HepG2 (cell line): ENCODE results near the gene TMEM63B. TPM values are rescaled to one million over a fixed set of nuclear protein-coding genes. Genes with fewer than 3 reads are reported as not detected.

Source experiments
- ATAC-seq: fragments of 200-7000 bp; cut with Tn5 transposase; 3 replicates; pipeline ENCODE4 v1.9.1; 2020; ENCODE audit warnings: mild to moderate bottlenecking, moderate library complexity
- BruUV-seq: library from RNA; stranded (reverse); fragments of 400-500 nt; replicated peaks from 2 replicates; lab custom pipeline; 2021; lab: Mats Ljungman, UMichigan
- CTCF ChIA-PET: fragments of 300-600 bp; formaldehyde crosslinking; extraction: SDS; loops from one replicate; lab custom pipeline; 2021; ENCODE audit warnings: low total read pairs, inconsistent platforms, low intra/inter-chr PET ratio; lab: Yijun Ruan, JAX
- POLR2A ChIA-PET: fragments of 350-600 bp; sonication (Branson Sonifier 250); formaldehyde crosslinking; loops from one replicate; lab custom pipeline; 2020; ENCODE audit warnings: antibody characterized with exemption, inconsistent platforms; lab: Yijun Ruan, JAX
- DNase-seq: peaks from one replicate; pipeline ENCODE4 v3.0.0-alpha.2; 2015; ENCODE audit warnings: low spot score
- FAIRE-seq: peaks from 3 replicates; lab custom pipeline; 2011; peaks lifted over from hg19 to GRCh38; lab: Jason Lieb, UNC
- H2AFZ ChIP-seq: one replicate; pipeline ENCODE4 v1.6.1; 2011; ENCODE audit warnings: low read length, inconsistent platforms
- H3K27ac ChIP-seq: fragments of 300-600 bp; 3 replicates; pipeline ENCODE4 v1.8.0; 2011; ENCODE audit warnings: mixed run types, mild to moderate bottlenecking, mixed read lengths, low read length, inconsistent platforms; ENCODE audit not compliant: insufficient read depth; ENCODE audit errors: extremely low read length
- H3K27me3 ChIP-seq, 2 experiments: fragments of 200-600 bp in 1 of 2; 2 replicates in 1 of 2; 3 replicates in 1 of 2; pipeline versions ENCODE4 v1.6.0 to v1.8.0; 2011; ENCODE audit warnings: low read length in 2 of 2, mild to moderate bottlenecking in 2 of 2, moderate library complexity in 2 of 2, inconsistent platforms in 1 of 2; ENCODE audit not compliant: insufficient read depth in 2 of 2, control insufficient read depth in 1 of 2
- H3K36me3 ChIP-seq, 2 experiments: fragments of 200-600 bp in 1 of 2; replicated peaks in 1 of 2; 2 replicates in 1 of 2; 3 replicates in 1 of 2; pipeline versions ENCODE4 v1.5.1 to v1.8.0; 2011; ENCODE audit warnings: low read length in 2 of 2, inconsistent platforms in 1 of 2; ENCODE audit not compliant: insufficient read depth in 2 of 2, control insufficient read depth in 1 of 2
- H3K4me1 ChIP-seq: 2 replicates; pipeline ENCODE4 v1.5.1; 2012; ENCODE audit warnings: low read length, inconsistent platforms; ENCODE audit not compliant: insufficient read depth
- H3K4me2 ChIP-seq: 2 replicates; pipeline ENCODE4 v1.6.0; 2011; ENCODE audit warnings: low read depth, low read length, inconsistent platforms
- H3K4me3 ChIP-seq, 3 experiments: fragments of 200-600 bp in 1 of 3; sonication (generic), shearing (Covaris generic) in 1 of 3; replicated peaks in 1 of 3; 2 replicates each; pipeline ENCODE4 v1.5.1; 2011 to 2016; ENCODE audit warnings: low read length in 3 of 3, inconsistent platforms in 2 of 3, low read depth in 2 of 3, mild to moderate bottlenecking in 2 of 3, control low read depth in 1 of 3, mixed read lengths in 1 of 3; ENCODE audit not compliant: insufficient read depth in 1 of 3
- H3K79me2 ChIP-seq: one replicate; pipeline ENCODE4 v1.6.1; 2011; ENCODE audit warnings: low read length, inconsistent platforms; ENCODE audit not compliant: insufficient read depth
- H3K9ac ChIP-seq: 2 replicates; pipeline ENCODE4 v1.6.0; 2011; ENCODE audit warnings: mild to moderate bottlenecking, low read depth, low read length, inconsistent platforms; ENCODE audit not compliant: insufficient read depth
- H3K9me3 ChIP-seq: 2 replicates; pipeline ENCODE4 v1.5.1; 2012; ENCODE audit warnings: mild to moderate bottlenecking, low read length
- H4K20me1 ChIP-seq: 2 replicates; pipeline ENCODE4 v1.6.0; 2011; ENCODE audit warnings: inconsistent platforms, mild to moderate bottlenecking, low read length, moderate library complexity; ENCODE audit not compliant: insufficient read depth
- HIVEP1 ChIP-seq: sonication (generic); formaldehyde crosslinking; IDR thresholded peaks from 2 replicates; pipeline ENCODE4 v1.4.0; 2020; ENCODE audit warnings: mild to moderate bottlenecking, missing genetic modification reagents
- HMG20B ChIP-seq: conservative IDR thresholded peaks from 2 replicates; pipeline ENCODE4 v1.6.1; 2016; ENCODE audit warnings: missing genetic modification reagents, missing compliant biosample characterization
- KLF11 ChIP-seq: IDR thresholded peaks from 2 replicates; pipeline ENCODE4 v1.6.1; 2016; ENCODE audit warnings: missing compliant biosample characterization
- NFRKB ChIP-seq: fragments of 450-650 bp; IDR thresholded peaks from 2 replicates; pipeline ENCODE4 v1.6.1; 2017
- PHF8 ChIP-seq: sonication (generic); formaldehyde crosslinking; IDR thresholded peaks from 2 replicates; pipeline ENCODE4 v1.5.0; 2020; ENCODE audit warnings: missing genetic modification reagents
- TBX2 ChIP-seq: sonication (generic); formaldehyde crosslinking; IDR thresholded peaks from 2 replicates; pipeline ENCODE4 v1.5.0; 2020; ENCODE audit warnings: missing genetic modification reagents, mild to moderate bottlenecking, borderline replicate concordance
- TCF7 ChIP-seq: sonication (generic); IDR thresholded peaks from 2 replicates; pipeline ENCODE4 v1.6.1; 2016; ENCODE audit warnings: antibody characterized with exemption, low read depth
- THAP11 ChIP-seq: IDR thresholded peaks from 2 replicates; pipeline ENCODE4 v1.6.1; 2016; ENCODE audit warnings: missing biosample characterization, missing genetic modification reagents
- ZBTB21 ChIP-seq: sonication (generic); formaldehyde crosslinking; IDR thresholded peaks from 2 replicates; pipeline ENCODE4 v1.4.0; 2020; ENCODE audit warnings: missing genetic modification reagents
- ZNF598 ChIP-seq: sonication (generic); formaldehyde crosslinking; IDR thresholded peaks from 2 replicates; pipeline ENCODE4 v1.5.1; 2020; ENCODE audit warnings: mild to moderate bottlenecking, missing genetic modification reagents, borderline replicate concordance
- ZNF614 ChIP-seq: IDR thresholded peaks from 2 replicates; pipeline ENCODE4 v1.6.1; 2018; ENCODE audit warnings: missing biosample characterization, missing genetic modification reagents, inconsistent platforms, borderline replicate concordance
- ZNF710 ChIP-seq: sonication (generic); formaldehyde crosslinking; IDR thresholded peaks from 2 replicates; pipeline ENCODE4 v1.5.0; 2020; ENCODE audit warnings: mild to moderate bottlenecking, missing genetic modification reagents, borderline replicate concordance
- ZNF788 ChIP-seq: sonication (generic); formaldehyde crosslinking; IDR thresholded peaks from 2 replicates; pipeline ENCODE4 v1.5.0; 2020; ENCODE audit warnings: mild to moderate bottlenecking, missing genetic modification reagents, borderline replicate concordance
- WGBS: methylation state at CpG from one replicate; pipeline ENCODE4 v1.1.6; 2017; ENCODE audit warnings: low lambda C conversion rate; 5-methylcytosine and 5-hydroxymethylcytosine counted together
- in situ Hi-C: cut with HindIII; loops from 2 replicates; pipeline ENCODE4 v1.10.0; 2017; ENCODE audit warnings: low pct_unique_long_range_greater_than_20kb; ENCODE audit not compliant: extremely low pct_ligation_motif_present
- intact Hi-C: fragments of 100-400 bp; cut with micrococcal nuclease; formaldehyde crosslinking; loops from one replicate; pipeline ENCODE4 v1.10.0; 2022; ENCODE audit not compliant: unreplicated experiment
- polyA plus RNA-seq, 8 experiments: library from polyadenylated mRNA; depleted of rRNA in 3 of 8; stranded (reverse) in 7 of 8; unstranded in 1 of 8; fragments of >200 nt; fragmentation: Illumina TruSeq in 4 of 8; extraction: Trizol in 4 of 8; gene quantifications; 2 replicates each; pipeline versions ENCODE4 v1.2.1 to v1.2.3, GENCODE V29; 2011 to 2016; ENCODE audit warnings: low read depth in 4 of 8, missing spikeins in 1 of 8, mixed read lengths in 1 of 8; ENCODE audit not compliant: insufficient read depth in 1 of 8
- total RNA-seq, 5 experiments: library from RNA; depleted of rRNA; stranded (reverse); fragments of >200 nt; fragmentation: Illumina TruSeq; extraction: Trizol; gene quantifications; 2 replicates each; pipeline ENCODE4 v1.2.3, GENCODE V29; 2016; ENCODE audit warnings: low read depth in 1 of 5
- TF ChIP-seq, protein P1 (sequence below): sonication (generic); IDR thresholded peaks from 2 replicates; pipeline ENCODE4 v1.6.1; 2016; ENCODE audit warnings: low read depth, borderline replicate concordance

The TMEM63B gene
- total and polyA plus RNA-seq, 2 of the 13 experiments (the other 11 are each of a cell fraction or from before 2014, with no cell fraction given), result 27.4 to 75.8 TPM

GRCh38 chr6:44189257-44189656 is 61.9 kb downstream of the TMEM63B start (continued):
- peak; percentile 62; the same call in 1 of the 2 replicates for TF ChIP-seq ZNF598 (CRISPR knock-in tag)

DNA sequence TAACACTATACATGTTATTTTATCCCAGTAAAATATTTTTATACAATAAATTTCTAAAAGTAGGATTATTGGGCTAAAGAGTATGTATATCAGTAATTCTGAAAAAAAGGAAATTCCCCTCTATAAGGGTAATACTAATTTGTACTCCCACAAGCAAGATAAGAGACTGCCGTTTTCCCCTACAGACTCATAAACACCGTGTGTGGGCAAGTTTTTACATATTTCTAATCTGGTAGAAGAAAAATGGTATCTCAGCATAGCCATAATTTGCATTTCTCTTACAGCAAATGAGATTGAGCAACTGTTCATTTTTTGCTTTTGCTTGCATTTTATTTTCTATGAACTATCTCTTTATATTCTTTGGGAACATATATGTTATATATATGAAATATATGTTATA is 63.4 kb downstream of the TMEM63B start:
- CTCF ChIA-PET, result no interaction called here
- 3% methylated on average over 2 of the region's 2 CpGs for WGBS

GRCh38 chr6:44192428-44193041 is 65.2 kb downstream of the TMEM63B start:
- Histone ChIP-seq H3K36me3 (no peaks in the 10 kb centered on the region), H3K9me3 (no peaks in the 10 kb centered on the region), H3K4me1 (peaks cover 58% of the 10 kb centered on the region), H3K27ac (no peak overlapping the region), H3K27me3 (peaks cover 0 to 5% of the 10 kb centered on the region in 2 experiments; a peak in 2 of 5 replicates), H3K79me2 (no peaks in the 10 kb centered on the region), H2AFZ (peak overlapping the region; percentile 98), H3K4me2 (peak overlapping the region; percentile 98), H3K4me3 (peak overlapping the region; percentile 44 to 70 (median 63)), H4K20me1 (no peaks in the 10 kb centered on the region), H3K9ac (peak overlapping the region; percentile 45)
- intact Hi-C loops (no loop called here), in situ Hi-C loops (no loop called here)
- DNase-seq (no peak), FAIRE-seq (peak; percentile 58), ATAC-seq (peak; percentile 82)
- ChIA-PET CTCF (no interaction called here), POLR2A (interaction anchor here (0.7 to 2.3 kb wide), 22 partner anchors 8 to 563 kb away, joined by 3 to 15 read pairs (median 4); partner anchors contain the start of genes GTPBP2, HSP90AB1, MYMX and SLC29A1)
- no TSS peak for BruUV-seq
- under 1% methylated on average over 10 of the region's 10 CpGs for WGBS
- TF ChIP-seq, protein P1, sequence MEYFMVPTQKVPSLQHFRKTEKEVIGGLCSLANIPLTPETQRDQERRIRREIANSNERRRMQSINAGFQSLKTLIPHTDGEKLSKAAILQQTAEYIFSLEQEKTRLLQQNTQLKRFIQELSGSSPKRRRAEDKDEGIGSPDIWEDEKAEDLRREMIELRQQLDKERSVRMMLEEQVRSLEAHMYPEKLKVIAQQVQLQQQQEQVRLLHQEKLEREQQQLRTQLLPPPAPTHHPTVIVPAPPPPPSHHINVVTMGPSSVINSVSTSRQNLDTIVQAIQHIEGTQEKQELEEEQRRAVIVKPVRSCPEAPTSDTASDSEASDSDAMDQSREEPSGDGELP, result peak; percentile 43; the same call in 1 of the 2 replicates
- peak; percentile 38; the same call in 1 of the 2 replicates for TF ChIP-seq PHF8 (CRISPR knock-in tag)
- TF ChIP-seq KLF11 (CRISPR knock-in tag), result no peak
- TF ChIP-seq ZNF614 (CRISPR knock-in tag), result no peak
- peak; percentile 61 for TF ChIP-seq TCF7
- TF ChIP-seq TBX2 (CRISPR knock-in tag), result peak; percentile 54; the same call in 1 of the 2 replicates
- peak; percentile 57; the same call in 1 of the 2 replicates for TF ChIP-seq ZNF710 (CRISPR knock-in tag)
- 0 out of 2 replicates have a peak, but pooled peaks have one; percentile 19 for TF ChIP-seq THAP11 (CRISPR knock-in tag)
- no peak for TF ChIP-seq ZBTB21
- 0 out of 2 replicates have a peak, but pooled peaks have one; percentile 31 for TF ChIP-seq HMG20B (CRISPR knock-in tag)
- TF ChIP-seq ZNF788, result peak; percentile 38; the same call in 1 of the 2 replicates

More for the DNA sequence above, 63.4 kb downstream of the TMEM63B start:
- no peak overlapping the region for H3K4me3 ChIP-seq
- no peaks in the 10 kb centered on the region for H3K9me3 ChIP-seq
- in situ Hi-C loops, result no loop called here
- peaks cover 0 to 5% of the 10 kb centered on the region in 2 experiments; a peak in 2 of 5 replicates for H3K27me3 ChIP-seq
- FAIRE-seq, result no peak
- peaks cover 62% of the 10 kb centered on the region for H3K4me1 ChIP-seq
- intact Hi-C loops, result no loop called here
- no peak for TF ChIP-seq NFRKB
- no peak for TF ChIP-seq HIVEP1
- H2AFZ ChIP-seq, result no peak overlapping the region
- H4K20me1 ChIP-seq, result no peaks in the 10 kb centered on the region
- H3K79me2 ChIP-seq, result no peaks in the 10 kb centered on the region
- no peaks in the 10 kb centered on the region for H3K36me3 ChIP-seq
- no peak for ATAC-seq
- H3K27ac ChIP-seq, result no peak overlapping the region
- no peak overlapping the region for H3K9ac ChIP-seq
- no peak for DNase-seq
- no peak overlapping the region for H3K4me2 ChIP-seq
- POLR2A ChIA-PET, result no interaction called here
- BruUV-seq, result no TSS peak
